ENCODE data around the gene AUTS2.

AUTS2 gene

DNA sequence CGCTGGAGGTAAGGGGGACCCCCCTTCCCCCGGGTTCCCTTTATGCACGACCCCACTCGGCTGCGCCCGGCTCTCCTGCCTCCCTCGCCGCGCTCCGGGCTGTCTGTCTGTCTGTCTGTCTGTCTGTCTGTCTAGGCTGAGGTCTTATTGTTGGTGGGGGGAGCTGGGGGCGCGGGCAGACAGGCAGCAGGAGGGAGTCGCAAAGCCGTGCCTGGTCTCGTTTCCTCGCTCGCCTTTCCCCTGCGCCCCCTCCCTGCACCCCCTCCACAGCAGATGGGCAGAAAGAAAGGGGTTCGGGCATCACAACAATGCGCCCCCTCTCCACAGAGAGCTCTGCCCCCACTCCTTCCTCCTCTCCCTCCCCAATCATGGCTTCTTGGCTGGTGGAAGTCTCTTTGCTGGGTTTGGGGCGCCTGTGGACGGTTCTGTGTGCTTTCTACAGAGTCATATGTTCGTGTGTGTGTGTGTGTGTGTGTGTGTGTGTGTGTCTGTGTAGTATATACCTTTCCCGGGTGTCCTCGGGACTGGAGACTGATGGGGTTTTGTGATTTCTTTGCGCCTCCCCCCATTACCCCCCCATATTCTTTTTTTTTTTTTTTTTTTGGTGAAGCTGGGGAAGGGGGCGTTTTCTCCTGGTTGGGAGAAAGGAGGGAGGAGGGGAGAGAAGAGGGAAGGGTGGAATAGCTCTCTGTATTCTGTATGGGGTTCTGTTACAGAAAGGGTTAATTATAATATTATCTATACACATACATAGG is 1.9 kb downstream of the AUTS2 start:
- no peak for DNase-seq (ENCODE audit: low read depth)

DNA sequence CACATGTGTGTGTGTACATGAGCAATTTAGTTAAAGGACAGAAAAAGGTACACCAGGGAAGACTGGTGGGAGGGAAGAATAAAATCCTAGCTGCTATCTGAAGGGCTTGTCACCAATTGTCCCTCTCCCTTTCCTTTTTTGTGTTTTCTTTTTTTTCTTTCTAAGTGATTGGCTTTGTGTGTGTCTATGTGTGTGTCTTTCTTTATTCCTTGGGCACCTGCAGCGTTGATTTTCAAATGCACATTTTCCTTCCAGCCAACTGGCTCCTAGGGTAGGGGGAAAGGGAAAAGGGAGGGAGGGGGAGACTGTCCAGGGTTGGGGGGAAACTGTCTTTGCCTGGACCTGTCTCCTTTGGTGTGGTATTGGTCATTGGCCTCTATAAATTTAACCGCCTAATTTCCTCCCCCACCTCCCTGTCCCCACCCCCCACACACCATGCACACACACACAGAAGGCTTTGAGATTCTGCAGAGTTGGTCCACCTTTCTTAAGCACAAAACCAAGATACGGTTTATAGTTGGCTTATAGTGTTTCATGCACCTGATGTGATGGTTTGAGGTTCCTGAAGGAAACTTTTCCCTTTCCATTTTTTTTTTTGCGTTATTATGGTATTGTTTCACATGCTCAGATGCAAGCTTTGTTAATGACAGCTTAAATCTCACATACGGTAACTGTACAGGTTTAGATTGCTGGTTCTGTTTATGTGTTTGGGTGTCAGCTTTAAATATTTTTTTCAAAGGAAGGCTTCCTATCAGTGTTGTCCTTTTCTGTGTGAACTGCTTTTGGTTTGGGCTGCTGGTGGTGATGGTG is 2.6 kb downstream of the AUTS2 start:
- no peak for DNase-seq (ENCODE audit: low read depth)

DNA sequence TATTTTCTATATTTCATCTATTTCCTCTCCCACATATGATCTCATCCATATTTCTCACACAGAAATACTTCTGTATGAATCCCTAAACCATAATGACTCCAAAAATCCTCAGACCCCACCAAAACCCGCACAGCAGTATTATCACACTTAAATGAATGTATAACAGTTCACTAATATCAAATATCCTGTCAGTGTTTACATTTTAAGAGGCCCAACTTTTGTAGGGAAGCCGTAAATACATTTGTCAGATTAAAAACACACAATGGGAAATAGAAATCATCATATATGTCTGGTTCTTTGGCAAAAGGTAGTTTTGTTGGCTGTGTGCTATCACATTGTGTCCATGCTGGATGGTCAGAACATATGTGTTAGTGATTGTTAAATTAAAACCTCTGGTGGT is 4.2 kb downstream of the AUTS2 start:
- no peak for DNase-seq (ENCODE audit: low read depth)

DNA sequence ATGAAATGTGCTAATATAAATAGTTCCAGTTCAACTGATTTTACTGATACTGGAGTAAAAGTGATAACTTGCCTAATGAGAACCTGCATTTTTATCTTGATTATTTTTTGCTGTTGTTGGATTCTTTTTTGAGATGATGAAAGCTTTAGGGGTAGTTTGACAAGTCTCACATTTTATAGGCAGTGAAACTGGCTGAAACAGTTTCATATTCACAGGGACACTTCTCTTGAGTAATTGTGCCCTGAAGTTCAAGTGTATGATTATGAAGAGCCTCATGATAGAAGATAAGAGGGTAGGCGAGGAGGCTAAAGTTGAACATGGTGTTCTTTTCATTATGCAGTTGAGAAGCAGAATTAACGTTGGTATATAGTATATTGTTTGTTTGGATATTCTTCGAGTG is 5.1 kb downstream of the AUTS2 start:
- DNase-seq (ENCODE audit: low read depth) = no peak

DNA sequence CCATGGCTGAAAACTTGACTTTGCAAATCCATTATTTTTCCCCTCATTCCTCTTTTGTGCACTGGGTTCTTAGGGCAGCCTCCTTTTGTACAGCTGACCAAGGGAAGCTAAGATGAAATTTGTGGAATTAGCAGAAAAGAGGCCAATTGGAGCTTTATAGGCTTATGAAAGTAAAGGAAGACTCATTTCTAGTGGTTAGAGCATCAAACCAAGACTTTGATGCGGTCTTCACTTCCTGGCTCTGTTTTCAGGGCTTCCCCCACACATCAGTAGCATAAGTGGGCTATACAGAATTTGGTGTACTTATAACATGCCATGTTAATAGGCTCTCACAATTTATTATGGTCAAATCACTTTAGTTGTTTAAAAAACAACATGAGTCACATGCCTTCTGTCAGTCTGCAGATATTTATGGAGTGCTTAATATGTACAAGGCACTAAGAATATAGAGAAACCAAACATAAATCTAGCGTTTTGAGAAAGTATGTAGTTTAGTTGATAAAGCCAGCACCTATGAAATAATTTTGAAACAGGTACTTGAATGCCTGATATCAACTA is 5.7 kb downstream of the AUTS2 start:
- DNase-seq (ENCODE audit: low read depth) = no peak

DNA sequence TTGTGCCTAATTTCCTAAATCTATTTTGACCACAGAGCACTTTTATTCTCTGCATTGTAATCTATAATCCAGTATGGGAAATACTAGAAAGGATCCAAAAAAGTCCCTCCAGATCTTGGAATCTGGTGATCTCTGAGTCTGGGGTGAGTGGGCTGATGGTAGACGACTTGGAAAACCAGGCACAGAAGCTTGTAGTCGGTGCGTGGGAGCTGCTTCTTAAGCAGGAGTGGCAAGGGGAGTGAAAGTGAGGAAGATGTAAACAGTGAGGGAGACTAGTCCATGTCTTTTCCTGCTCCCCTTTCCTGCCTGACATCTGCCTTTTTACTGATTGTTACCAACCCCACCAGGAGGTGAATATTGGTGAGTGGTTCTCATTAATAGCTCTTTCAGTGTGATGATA is 6.8 kb downstream of the AUTS2 start:
- no peak for DNase-seq (ENCODE audit: low read depth)

DNA sequence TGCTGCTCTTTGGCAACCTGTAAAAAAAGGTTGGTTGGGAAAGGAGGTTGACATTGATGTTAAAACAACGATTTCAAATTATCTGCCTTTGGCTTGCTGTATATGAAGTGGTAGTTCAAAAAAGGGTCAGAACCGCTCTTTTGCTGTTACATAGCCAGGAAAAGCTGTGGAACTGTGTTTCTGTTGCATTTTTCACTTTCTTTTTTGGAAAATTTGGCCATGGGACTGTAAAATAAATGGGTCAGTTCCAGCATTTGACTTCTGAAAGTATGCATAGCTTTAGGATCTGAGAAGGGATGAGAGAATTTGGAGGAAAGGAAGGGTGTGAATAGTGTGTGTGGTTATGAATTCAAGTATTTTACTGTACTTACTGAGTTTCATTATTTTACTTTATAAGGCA is 7.3 kb downstream of the AUTS2 start:
- DNase-seq (ENCODE audit: low read depth) = no peak

DNA sequence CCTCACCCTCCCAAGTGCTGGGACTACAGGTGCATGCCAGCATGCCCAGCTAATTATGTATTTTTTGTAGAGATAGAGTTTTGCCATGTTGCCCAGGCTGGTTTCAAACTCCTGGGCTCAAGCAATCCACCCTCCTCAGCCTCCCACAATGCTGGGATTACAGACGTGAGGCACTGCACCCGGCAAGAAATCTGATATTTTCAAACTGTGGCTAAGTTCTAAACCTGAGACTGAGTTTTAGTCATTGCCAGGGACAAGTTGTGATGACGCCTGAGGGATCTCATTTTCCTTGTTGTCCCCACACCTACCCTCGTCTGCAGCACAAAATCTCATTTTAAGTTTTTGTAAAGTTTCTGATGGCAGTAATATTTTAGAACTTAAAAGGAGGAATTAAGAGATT is 9.8 kb downstream of the AUTS2 start:
- DNase-seq (ENCODE audit: low read depth) = no peak

DNA sequence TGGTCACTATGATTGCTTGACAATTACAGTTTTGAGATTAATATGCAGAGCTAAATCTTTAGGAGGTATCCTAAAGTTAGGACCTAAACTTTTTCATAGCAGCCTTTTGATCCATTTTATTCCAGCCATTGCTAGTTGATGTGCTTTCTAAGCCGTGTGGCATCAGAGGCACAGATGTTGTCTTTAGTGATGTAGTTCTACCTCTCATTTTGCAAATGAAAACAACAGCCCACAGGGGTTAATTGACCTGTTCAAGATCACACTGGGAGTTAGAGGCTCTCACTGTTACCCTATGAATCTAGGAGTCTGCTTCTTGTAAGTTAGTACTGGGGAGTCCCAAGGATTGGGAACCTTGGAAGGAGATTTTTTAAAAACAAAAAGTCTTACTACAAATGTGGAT is 10.6 kb downstream of the AUTS2 start:
- DNase-seq (ENCODE audit: low read depth) = no peak

DNA sequence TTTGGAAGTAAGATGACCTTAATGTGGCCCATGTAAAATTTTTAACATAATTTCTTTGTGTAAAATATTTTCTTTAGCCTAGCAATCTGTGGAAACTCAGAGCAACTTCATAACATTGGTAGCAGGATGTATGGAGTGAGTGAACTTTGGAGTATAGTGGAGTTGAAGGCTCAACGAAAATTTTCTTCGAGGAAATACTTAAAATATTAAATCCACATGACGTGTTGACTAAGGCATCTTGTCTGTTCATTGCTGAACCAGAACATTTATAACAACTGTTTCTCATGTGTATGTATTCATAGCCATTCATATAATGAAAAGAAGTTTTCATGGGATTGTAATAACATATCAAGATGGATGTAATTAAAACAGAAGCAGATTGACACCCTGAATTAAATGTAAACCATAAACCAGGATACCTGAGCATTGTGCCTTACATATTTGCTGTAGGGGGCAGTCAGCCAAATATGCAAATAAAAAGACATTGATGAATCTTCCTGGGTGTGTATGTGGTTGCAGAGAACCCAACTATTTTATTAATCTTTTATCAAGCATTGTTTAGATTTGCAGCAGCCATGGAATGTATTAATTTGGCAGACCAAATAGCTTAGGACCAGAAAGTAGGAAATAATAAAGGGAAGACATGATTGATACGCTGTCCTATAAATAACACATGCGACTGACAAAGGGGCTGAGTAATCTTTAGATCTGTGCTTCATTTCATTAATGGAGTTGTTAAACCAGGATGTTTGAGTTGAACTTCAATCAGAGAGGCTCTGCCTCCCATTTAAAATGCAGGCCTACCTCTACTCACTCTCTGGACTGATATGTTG is 11.5 kb downstream of the AUTS2 start:
- no peak for DNase-seq (ENCODE audit: low read depth)

DNA sequence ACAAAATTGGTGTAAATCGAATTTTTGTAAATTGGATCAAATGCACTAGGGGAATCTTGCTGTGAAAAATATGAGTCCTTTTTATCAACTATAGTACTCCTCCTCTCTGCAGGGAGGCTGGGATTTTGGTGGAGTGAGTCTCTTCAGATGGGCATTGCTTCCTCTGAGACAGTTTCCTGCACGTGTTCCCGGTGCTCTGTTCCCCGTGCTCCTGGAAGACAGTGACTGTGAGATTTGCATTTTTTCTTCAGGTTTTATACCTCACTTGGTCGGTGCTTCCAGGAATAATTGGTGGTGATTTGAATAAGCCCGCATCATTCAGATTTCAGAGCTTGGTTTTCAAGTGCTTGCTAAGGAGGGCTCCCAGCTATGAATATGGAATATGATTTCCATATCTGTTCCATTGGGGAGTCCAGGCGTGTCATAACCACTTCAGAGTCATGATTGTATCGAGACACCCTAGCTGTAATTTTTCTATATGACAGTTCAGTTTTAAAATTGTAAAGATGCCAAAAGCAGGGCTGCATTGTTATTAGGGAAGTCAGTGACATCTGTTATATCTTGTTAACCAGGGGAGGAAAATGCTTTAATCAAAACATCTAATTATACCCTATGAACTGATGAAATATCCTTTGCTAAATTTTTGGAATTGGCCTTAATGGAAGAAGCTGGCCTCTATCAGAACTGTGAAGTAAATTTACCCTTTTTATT is 12.3 kb downstream of the AUTS2 start:
- no peak for DNase-seq (ENCODE audit: low read depth)

DNA sequence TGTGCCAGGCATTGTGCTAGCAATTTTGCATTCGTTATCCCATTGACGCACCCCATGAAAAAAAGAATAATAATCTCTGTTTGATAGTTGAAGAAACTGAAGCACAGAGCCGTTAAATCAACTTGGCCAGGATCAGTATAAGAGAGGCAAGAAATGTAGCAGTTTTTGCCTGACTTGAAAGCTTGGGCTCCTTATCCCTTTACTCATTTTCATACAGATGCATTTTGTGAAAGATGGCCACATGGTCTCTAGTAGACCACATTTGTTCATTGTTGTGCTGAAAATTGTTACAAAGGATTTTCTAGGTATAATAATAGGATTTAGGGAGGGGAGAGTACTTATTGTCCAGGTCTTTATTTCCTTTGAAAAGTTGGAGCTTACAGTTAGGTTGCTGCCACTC is 14.7 kb downstream of the AUTS2 start:
- DNase-seq (ENCODE audit: low read depth) = no peak

DNA sequence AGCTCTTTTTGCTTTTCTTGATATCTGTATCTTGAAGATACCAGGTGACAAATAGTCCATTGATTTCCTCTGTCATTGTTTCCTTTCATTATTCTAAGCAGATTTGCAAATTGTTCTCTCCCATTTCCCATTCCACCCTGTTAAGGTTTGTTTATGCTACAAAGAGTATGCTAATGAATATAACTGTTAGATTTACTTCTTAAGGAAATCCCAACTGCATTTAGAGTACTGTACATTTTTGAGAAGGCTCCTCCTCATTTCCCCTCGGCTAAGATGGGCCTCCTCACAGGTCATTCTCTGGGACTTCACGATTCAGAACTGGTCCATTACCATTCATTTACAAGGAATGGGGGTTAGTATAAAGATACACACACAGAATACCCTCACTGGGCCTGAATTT is 15.6 kb downstream of the AUTS2 start:
- DNase-seq (ENCODE audit: low read depth) = no peak

DNA sequence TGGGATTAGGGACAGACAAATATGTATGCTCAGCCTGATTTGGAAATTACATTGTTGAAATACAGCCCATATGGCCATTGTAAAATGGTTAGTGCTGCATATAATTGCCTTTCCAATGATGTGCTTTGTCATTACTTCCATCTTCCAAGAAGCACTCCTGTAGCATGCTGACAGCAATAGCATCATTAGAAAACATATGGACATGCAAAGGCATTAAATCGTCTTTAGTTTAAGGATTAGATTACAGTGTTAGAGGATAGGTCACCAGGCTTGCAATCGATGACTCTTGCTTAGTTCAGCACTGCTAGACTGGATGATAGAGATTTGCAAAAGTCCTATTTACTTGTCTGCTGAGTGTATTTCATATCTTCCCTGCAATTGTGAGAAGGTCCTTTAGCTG is 17.4 kb downstream of the AUTS2 start:
- no peak for DNase-seq (ENCODE audit: low read depth)

DNA sequence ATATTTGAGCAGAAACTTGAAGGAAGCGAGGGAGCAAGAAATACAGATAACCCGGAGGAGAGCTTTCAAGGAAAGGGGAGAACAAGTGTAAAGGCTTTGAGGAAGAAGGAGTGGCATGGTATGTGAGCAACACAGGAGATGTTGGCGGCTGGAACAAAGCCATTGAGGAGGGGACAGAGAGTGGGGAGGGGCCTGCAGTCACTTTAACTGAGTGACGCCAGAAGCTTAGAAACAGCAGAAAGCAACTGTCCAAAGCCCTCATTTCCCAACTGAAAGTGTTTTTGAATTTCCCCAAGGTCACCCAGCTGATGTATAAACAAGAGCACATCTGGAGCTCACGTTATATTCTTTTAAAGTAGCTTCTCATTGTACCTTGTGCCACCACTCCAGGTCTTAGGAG is 19.1 kb downstream of the AUTS2 start:
- DNase-seq (ENCODE audit: low read depth) = no peak

DNA sequence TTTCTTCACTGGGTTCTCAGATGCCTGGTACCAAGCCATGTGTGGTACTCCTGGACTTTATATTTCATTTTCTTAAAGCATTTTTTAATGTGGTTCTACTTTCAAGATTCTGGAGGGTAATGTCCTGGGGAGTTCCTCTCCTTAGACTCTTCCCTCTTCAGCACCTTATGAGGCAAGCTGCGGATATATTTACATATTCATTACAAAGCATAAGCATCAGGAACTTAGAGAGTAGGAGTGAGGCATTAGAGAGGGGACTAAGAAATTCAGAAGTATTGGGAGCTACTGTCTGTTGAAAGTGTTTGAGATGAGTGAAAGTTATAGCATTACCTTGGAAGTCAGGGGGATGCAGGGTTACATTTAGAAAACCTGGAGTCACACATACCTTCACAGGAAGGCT is 20.8 kb downstream of the AUTS2 start:
- DNase-seq (ENCODE audit: low read depth) = no peak

DNA sequence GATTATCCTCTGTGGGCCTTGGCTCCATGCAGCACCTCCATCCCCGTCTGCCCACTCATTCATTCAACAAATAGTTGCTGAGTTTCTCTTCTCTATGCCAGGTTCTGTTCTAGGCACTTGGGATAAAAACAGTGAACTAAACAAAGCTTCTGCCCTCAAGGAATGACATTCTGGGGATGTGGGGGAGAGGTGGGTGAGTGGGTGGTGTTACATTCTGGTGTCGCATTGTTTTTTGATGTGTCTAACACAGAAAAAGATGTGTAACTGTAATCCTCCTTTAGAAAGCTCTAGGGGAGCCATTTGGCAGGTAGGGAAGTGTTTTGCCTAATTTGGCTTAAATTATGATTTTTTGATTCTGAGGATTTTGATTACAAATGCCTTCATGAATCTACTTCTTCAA is 21.4 kb downstream of the AUTS2 start:
- DNase-seq (ENCODE audit: low read depth) = no peak

DNA sequence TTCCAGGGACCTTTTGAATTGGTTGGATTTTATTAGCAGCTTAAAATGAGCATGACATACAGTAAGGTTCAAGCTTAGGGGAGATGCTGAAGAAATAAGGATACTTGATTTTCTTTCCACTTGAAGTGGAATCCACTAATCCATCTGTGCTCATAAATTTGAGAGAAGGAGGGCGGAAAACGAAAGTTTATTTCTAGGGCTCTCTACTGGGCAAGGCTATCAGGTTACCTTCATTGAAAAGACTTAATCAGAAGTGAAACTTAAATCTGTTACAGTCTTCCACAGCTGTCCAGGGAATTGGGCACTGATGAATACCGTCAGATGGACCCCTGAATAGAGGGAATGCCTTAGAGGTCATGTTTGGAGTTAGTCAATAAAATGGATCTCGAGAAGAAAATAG is 21.8 kb downstream of the AUTS2 start:
- no peak for DNase-seq (ENCODE audit: low read depth)

DNA sequence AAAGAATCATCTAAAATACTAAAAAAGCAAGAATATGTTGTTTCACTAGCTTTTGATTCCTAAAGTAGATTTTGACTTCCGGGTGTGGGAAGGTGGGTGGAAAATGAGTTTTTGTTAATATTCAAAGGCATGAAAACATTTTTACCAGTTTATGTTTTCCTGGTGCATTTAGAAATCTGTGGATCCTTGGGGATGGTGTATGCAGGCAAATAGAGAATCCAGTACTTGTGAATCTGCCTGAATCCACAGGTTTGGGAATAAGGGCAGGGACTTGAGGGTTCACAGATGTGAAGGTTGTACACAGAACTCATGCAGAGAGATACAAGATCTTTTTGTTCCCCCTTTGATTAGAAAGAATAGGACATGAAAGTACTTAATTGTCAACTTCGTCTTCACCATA is 22.4 kb downstream of the AUTS2 start:
- DNase-seq (ENCODE audit: low read depth) = no peak

DNA sequence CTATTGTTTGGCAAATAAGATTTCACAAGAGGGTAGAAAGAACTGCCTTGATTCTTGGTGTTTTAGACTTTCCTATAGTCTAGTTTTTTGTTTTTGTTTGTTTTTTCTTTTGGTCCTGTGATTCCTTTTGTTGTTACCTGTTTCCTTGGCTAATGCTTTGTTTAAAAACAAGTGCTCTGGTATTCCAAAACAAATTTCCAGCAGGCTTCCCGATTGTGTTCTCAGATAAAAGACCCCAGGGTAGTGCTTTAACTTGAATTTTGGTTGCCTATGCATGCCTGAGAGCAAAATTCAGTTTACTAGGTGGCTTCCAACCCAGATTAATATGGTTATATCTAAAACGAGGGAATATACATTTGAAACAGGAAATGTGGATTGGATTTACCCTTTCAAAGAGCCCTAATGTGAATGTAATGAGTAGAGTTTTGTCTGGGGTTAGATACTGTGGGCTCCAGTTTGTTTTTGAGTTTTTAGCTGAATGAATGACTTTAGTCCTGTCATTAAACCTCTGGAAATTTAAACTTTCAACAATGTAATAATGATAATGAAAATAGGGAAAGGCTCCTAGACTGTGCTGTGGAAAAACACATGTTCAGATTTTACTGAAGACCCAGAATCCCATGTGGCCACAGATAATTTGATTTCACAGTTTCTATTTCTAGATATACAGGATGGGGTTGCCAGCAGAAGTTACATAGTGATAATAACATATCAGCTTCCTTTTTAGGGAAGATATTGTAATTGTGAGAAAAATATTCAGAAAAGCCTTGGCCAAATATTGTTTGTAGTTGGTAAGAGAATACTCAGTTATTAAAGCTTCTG is 23.9 kb downstream of the AUTS2 start:
- no peak for DNase-seq (ENCODE audit: low read depth)

DNA sequence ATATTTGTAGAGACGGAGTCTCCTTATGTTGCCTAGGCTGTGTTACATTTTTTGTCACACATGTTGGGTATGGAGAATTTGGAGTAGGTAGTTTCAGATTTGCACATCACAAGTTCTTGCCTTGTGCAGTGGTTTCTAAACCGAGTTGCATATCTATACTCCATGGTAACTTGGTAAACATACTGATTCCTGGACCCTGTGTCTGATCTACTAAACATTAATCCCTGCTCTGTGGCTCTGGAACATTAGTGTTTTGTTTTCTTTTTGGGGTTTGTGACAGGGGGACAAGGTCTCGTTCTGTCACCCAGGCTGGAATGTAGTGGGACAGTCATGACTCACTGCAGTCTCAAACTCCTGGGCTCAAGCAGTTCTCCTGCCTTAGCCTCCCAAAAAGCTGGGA is 24.7 kb downstream of the AUTS2 start:
- no peak for DNase-seq (ENCODE audit: low read depth)
